K562 (cell line): ENCODE results near the gene ZNF358. TPM values are rescaled to one million over a fixed set of nuclear protein-coding genes. Genes with fewer than 3 reads are reported as not detected.

Source experiments
- CREB3L1 ChIP-seq: fragments of 450-650 bp; IDR thresholded peaks from 2 replicates; pipeline ENCODE4 v1.6.1; 2014; ENCODE audit warnings: low read depth, mild to moderate bottlenecking, moderate library complexity, borderline replicate concordance
- CTCF ChIP-seq, 3 experiments: IDR thresholded peaks in 2 of 3; conservative IDR thresholded peaks in 1 of 3; 2 replicates each; pipeline ENCODE4 v1.5.1; 2011 to 2012; ENCODE audit warnings: low read length in 3 of 3, mild to moderate bottlenecking in 3 of 3, control low read depth in 2 of 3, improper control_type of control experiment in 1 of 3, inconsistent platforms in 1 of 3, low read depth in 1 of 3, mixed read lengths in 1 of 3, moderate library complexity in 1 of 3; ENCODE audit not compliant: insufficient read depth in 2 of 3
- RNF2 ChIP-seq: sonication (generic); IDR thresholded peaks from 2 replicates; pipeline ENCODE4 v1.6.1; 2016
- THAP12 ChIP-seq: fragments of 250-450 bp; sonication (Bioruptor Pico); IDR thresholded peaks from 2 replicates; pipeline ENCODE4 v1.9.0; 2021; ENCODE audit warnings: mild to moderate bottlenecking, inconsistent platforms
- ZBTB11 ChIP-seq, 3 experiments: fragments of 200-800 bp in 1 of 3; fragments of 250-450 bp in 1 of 3; fragments of 450-650 bp in 1 of 3; sonication (Bioruptor Pico) in 1 of 3; sonication (Bioruptor generic) in 1 of 3; formaldehyde crosslinking in 1 of 3; IDR thresholded peaks; 2 replicates each; pipeline versions ENCODE4 v1.6.1 to v1.8.0; 2016 to 2022; ENCODE audit warnings: mild to moderate bottlenecking in 2 of 3, missing genetic modification characterization in 2 of 3, missing compliant biosample characterization in 1 of 3, moderate library complexity in 1 of 3
- ZEB2 ChIP-seq: fragments of 450-650 bp; IDR thresholded peaks from 2 replicates; pipeline ENCODE4 v1.6.1; 2016
- ZHX1 ChIP-seq: fragments of 150-350 bp; conservative IDR thresholded peaks from 2 replicates; pipeline ENCODE4 v1.6.1; 2014; ENCODE audit warnings: low read length
- ZNF592 ChIP-seq: fragments of 450-650 bp; IDR thresholded peaks from 2 replicates; pipeline ENCODE4 v1.6.1; 2017; ENCODE audit warnings: antibody characterized with exemption, mild to moderate bottlenecking
- polyA plus RNA-seq, 8 experiments: library from polyadenylated mRNA; depleted of rRNA in 4 of 8; stranded (reverse) in 5 of 8; unstranded in 3 of 8; fragments of >200 nt; fragmentation: Nextera tagmentation in 2 of 8; fragmentation: Illumina TruSeq in 1 of 8; extraction: Ambion mirVana in 2 of 8; extraction: Trizol in 1 of 8; gene quantifications; 2 replicates each; pipeline versions ENCODE4 v1.2.1 to v1.2.3, GENCODE V29; 2011 to 2014; ENCODE audit warnings: inconsistent platforms in 1 of 8, missing spikeins in 1 of 8
- total RNA-seq, 7 experiments: library from RNA; depleted of rRNA in 6 of 7; stranded (reverse); fragments of >200 nt in 6 of 7; fragmentation: Illumina TruSeq in 2 of 7; extraction: Trizol in 2 of 7; gene quantifications; 2 replicates each; pipeline versions ENCODE4 v1.2.1 to v1.2.3, GENCODE V29; 2011 to 2021; ENCODE audit warnings: low replicate concordance in 1 of 7

The ZNF358 gene
- total and polyA plus RNA-seq, 9 of the 15 experiments (the other 6 are each of a cell fraction or from before 2014, with no cell fraction given): 0.04 to 17.2 (median 4.9) TPM

GRCh38 chr19:7550987-7551761, 35.3 kb downstream of the ZNF358 start (continued):
- TF ChIP-seq CTCF (IDR thresholded peaks at IDR 0.05 in 2 of 3, conservative IDR thresholded peaks at IDR 0.05 in 1 of 3; ENCODE audit: insufficient read depth in 2 of 3, low read depth in 1 of 3, low read length in 3 of 3): peak in 1 of 3 experiments; percentile 2; a peak in 1 of 6 replicates
- TF ChIP-seq RNF2: peak; percentile 29; the same call in 1 of the 2 replicates
- peak in 1 of 3 experiments; percentile 61; a peak in 2 of 6 replicates for TF ChIP-seq ZBTB11 (CRISPR knock-in tag; IDR thresholded peaks at IDR 0.05)
- no peak for TF ChIP-seq THAP12
- no peak for TF ChIP-seq ZHX1
- TF ChIP-seq CREB3L1: peak; percentile 90
- TF ChIP-seq ZEB2: peak; percentile 56; the same call in 1 of the 2 replicates
- TF ChIP-seq ZNF592: peak; percentile 88
